ENCODE data around the gene ZNF175.

Gene ZNF175

GRCh38 chr19:51570962-51571575, at the start of gene ZNF175:
Gene ZNF175 (plus strand): TSS chr19:51571283. CDS start chr19:51573330, 2,047 bp downstream.
- peak; percentile 92 for DNase-seq

GRCh38 chr19:51521357-51521756, 49.7 kb upstream of the ZNF175 start:
- DNase-seq, result no peak

GRCh38 chr19:51521781-51522180, 49.3 kb upstream of the ZNF175 start:
- no peak for DNase-seq

- no peak for DNase-seq
Observed at GRCh38 chr19:51524666-51525264, 46.3 kb upstream of the ZNF175 start.

GRCh38 chr19:51525651-51526050, 45.4 kb upstream of the ZNF175 start:
- DNase-seq, result no peak

- no peak for DNase-seq
Observed at GRCh38 chr19:51529301-51529700, 41.8 kb upstream of the ZNF175 start.

GRCh38 chr19:51530616-51531015, 40.5 kb upstream of the ZNF175 start:
- DNase-seq, result no peak

GRCh38 chr19:51531349-51532315, 39.5 kb upstream of the ZNF175 start, which contains the start of gene SIGLEC6:
Gene SIGLEC6 (minus strand): TSS chr19:51531670. CDS start chr19:51531648, 22 bp downstream.
- peak; percentile 8 for DNase-seq

- no peak for DNase-seq
Observed at GRCh38 chr19:51535535-51535934, 35.5 kb upstream of the ZNF175 start.

- no peak for DNase-seq
Observed at GRCh38 chr19:51539821-51540366, 31.2 kb upstream of the ZNF175 start.

GRCh38 chr19:51541458-51542357, 29.4 kb upstream of the ZNF175 start:
- DNase-seq, result no peak

- DNase-seq, result no peak
Observed at GRCh38 chr19:51542699-51543098, 28.4 kb upstream of the ZNF175 start.

- DNase-seq, result no peak
Observed at GRCh38 chr19:51544038-51544437, 27.0 kb upstream of the ZNF175 start.

GRCh38 chr19:51546107-51546649, 24.9 kb upstream of the ZNF175 start:
- no peak for DNase-seq

- DNase-seq, result peak; percentile 33
Observed at GRCh38 chr19:51546650-51547396, 24.3 kb upstream of the ZNF175 start.

- DNase-seq, result no peak
Observed at GRCh38 chr19:51547397-51548212, 23.5 kb upstream of the ZNF175 start.

GRCh38 chr19:51548213-51548651, 22.9 kb upstream of the ZNF175 start:
- DNase-seq, result no peak

GRCh38 chr19:51548891-51549305, 22.2 kb upstream of the ZNF175 start:
- no peak for DNase-seq

- no peak for DNase-seq
Observed at GRCh38 chr19:51549533-51550324, 21.4 kb upstream of the ZNF175 start.
